Heart left ventricle (tissue), 16 donors: ENCODE data around the gene GRM1. TPM values are rescaled to one million over a fixed set of nuclear protein-coding genes. Genes with fewer than 3 reads are reported as not detected.

ENCODE experiments used
- ATAC-seq, 4 donors: fragments of 200-7000 bp; cut with Tn5 transposase; one replicate each; pipeline ENCODE4 v1.9.1; 2020 to 2022; ENCODE audit warnings: moderate library complexity in 4 of 4, mild to moderate bottlenecking in 3 of 4, moderate number of reproducible peaks in 1 of 4
- DNase-seq, 5 donors: peaks; one replicate each; pipeline ENCODE4 v3.0.0-alpha.2; 2020
- H3K27ac ChIP-seq, 12 donors: fragments of 200-600 bp; sonication (generic) in 4 of 12; one replicate each; pipeline versions ENCODE4 v1.5.0 to v1.8.0; 2016 to 2022; ENCODE audit warnings: mild to moderate bottlenecking in 2 of 12
- H3K27me3 ChIP-seq, 9 donors: fragments of 200-600 bp; sonication (generic) in 2 of 9; one replicate each; pipeline versions ENCODE4 v1.5.1 to v1.8.0; 2016 to 2022; ENCODE audit warnings: mild to moderate bottlenecking in 3 of 9
- H3K36me3 ChIP-seq, 9 donors: fragments of 200-600 bp; sonication (generic) in 2 of 9; one replicate each; pipeline versions ENCODE4 v1.5.0 to v1.8.0; 2018 to 2022; ENCODE audit warnings: mild to moderate bottlenecking in 2 of 9
- H3K4me1 ChIP-seq, 12 donors: fragments of 200-600 bp; sonication (generic) in 4 of 12; one replicate each; pipeline versions ENCODE4 v1.5.0 to v1.8.0; 2016 to 2022; ENCODE audit warnings: mild to moderate bottlenecking in 3 of 12
- H3K4me3 ChIP-seq, 12 donors: fragments of 200-600 bp; sonication (generic) in 4 of 12; one replicate each; pipeline versions ENCODE4 v1.5.0 to v1.8.0; 2017 to 2022; ENCODE audit warnings: mild to moderate bottlenecking in 9 of 12, moderate library complexity in 4 of 12
- H3K9me3 ChIP-seq, 12 donors: fragments of 200-600 bp; sonication (generic) in 4 of 12; one replicate each; pipeline versions ENCODE4 v1.5.0 to v1.8.0; 2016 to 2022; ENCODE audit warnings: mild to moderate bottlenecking in 1 of 12
- CTCF ChIP-seq, 12 donors: fragments of 200-600 bp; sonication (generic) in 4 of 12; IDR thresholded peaks; one replicate each; pipeline versions ENCODE4 v1.5.0 to v1.8.0; 2018 to 2022; ENCODE audit warnings: antibody characterized with exemption in 12 of 12, mild to moderate bottlenecking in 5 of 12
- POLR2A ChIP-seq, 2 donors: fragments of 450-650 bp; IDR thresholded peaks; one replicate each; pipeline ENCODE4 v1.6.1; 2017; ENCODE audit warnings: antibody characterized with exemption in 2 of 2, mild to moderate bottlenecking in 2 of 2, moderate library complexity in 2 of 2
- WGBS, 4 donors: extraction: QIAGEN DNeasy Blood & Tissue Kit in 2 of 4; methylation state at CpG; one replicate each; pipeline versions ENCODE4 v1.1.5 to v1.1.7; 2013 to 2018; 5-methylcytosine and 5-hydroxymethylcytosine counted together
- intact Hi-C, 10 donors: fragments of 100-400 bp; cut with DNase I; formaldehyde crosslinking; loops; one replicate each; pipeline versions ENCODE4 v1.11.1 to v1.14.2; 2022
- polyA plus RNA-seq, 2 donors: library from polyadenylated mRNA; stranded (reverse); fragments of 200-250 nt; gene quantifications; one replicate each; pipeline ENCODE4 v1.2.3, GENCODE V29; 2013
- total RNA-seq, 9 donors: library from RNA; depleted of rRNA in 2 of 9; stranded (reverse); fragments of >200 nt in 2 of 9; fragmentation: NEBNext Ultra II Directional in 3 of 9; extraction: Animal tissue kit (Norgen Biotek cat#: 25700) in 3 of 9; gene quantifications; one replicate each; pipeline versions ENCODE4 v1.1.0 to v1.2.4, GENCODE V29; 2016 to 2023
- donor health status: ischemic (EF 13 %, LVEDD 7.1; RV severe dilation, severe dysfunction).
- donor health status: healthy with polysubstance abuse.
- donor health status: DM: no; HTN: yes; CAD: no.
- donor health status: DM: no; HTN: no; CAD: no.
- donor health status: ischemic (EF 25% LVEDD 6.9; RV normal size, moderate dysfunction).
- donor health status: ischemic (EF 25% LVEDD 5.7; RV mildly dilated, moderate dysfunction).
- donor health status: healthy.
- donor health status: DM: yes; HTN: yes; CAD: no.
- donor health status: ischemic (EF 35%, LVEDD 5.7; RV mildly dilated, moderate dysfunction).
- donor health status: nonischemic (EF 11% LVEDD 7.7; RV severe dilation, severe dysfunction).
- donor health status: DM: yes; HTN: yes; CAD: no.
- donor health status: PGD.
- donor health status: ischemic (EF 29% LVEDD 5.4; RV normal size, mild dysfunction).
- donor health status: nonischemic (EF 23%, LVEDD 6.1; RV moderate dilation, normal function).

The GRM1 gene
- total and polyA plus RNA-seq, 11 donors = 0.62 to 6.9 (median 4.7) TPM

DNA sequence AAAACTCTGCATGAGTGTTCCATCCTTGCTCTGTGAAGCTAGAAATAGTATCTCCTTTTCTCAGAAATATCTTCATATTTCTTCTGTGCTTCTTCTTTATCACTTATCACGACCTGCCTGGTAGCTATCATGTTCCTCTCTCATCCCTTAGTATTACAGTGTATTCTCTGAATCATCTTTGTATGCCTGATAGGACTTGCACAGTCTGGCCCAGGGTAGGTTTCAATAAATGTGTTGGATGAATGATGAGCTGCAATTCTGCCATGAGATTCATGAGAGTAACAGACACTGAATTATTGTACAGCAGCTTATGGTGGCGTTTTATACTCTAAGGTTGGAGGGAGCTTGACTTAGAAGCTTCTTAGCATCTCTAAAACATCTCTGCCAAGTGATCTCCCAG, 66.6 kb downstream of the GRM1 start:
- Histone ChIP-seq H3K36me3 (no peaks in the 10 kb centered on the region), H3K4me1 (no peaks in the 10 kb centered on the region), H3K27me3 (no peaks in the 10 kb centered on the region), H3K9me3 (no peaks in the 10 kb centered on the region), H3K4me3 (no peak overlapping the region), H3K27ac (no peak overlapping the region)
- 45 to 55% (median 47%) methylated on average over 2 of the region's 2 CpGs for WGBS, 4 donors
- ATAC-seq (no peak), DNase-seq (no peak)
- no peak for TF ChIP-seq CTCF (IDR thresholded peaks at IDR 0.05)
- no peak for TF ChIP-seq POLR2A (IDR thresholded peaks at IDR 0.05)
- intact Hi-C loops = no loop called here

DNA sequence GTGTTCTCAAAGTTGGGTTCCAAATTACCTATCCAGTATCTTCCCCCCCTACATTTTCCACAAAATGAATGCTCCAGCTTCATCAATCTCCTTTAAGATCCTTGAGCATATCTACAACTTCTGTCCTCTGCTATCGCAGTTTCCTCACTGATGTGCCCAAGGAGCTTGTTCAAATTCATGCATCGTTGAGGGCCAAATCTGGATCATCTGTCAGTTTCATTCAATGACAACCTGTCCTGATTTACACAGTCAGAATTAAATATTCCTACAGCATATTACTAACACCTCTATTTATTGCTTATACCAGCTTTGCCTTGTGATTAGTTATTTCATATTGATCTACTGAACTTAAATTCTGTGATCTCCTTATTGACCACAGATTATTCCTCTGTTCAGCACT, 68.7 kb downstream of the GRM1 start:
- Histone ChIP-seq H3K36me3 (no peaks in the 10 kb centered on the region), H3K4me1 (no peaks in the 10 kb centered on the region), H3K27ac (no peak overlapping the region), H3K9me3 (no peaks in the 10 kb centered on the region), H3K4me3 (no peak overlapping the region), H3K27me3 (no peaks in the 10 kb centered on the region)
- TF ChIP-seq CTCF (IDR thresholded peaks at IDR 0.05) (no peak), POLR2A (IDR thresholded peaks at IDR 0.05) (no peak)
- no peak for DNase-seq
- 89 to 93% (median 91%) methylated on average over 2 of the region's 2 CpGs for WGBS, 4 donors
- intact Hi-C loops = no loop called here
- ATAC-seq = no peak

DNA sequence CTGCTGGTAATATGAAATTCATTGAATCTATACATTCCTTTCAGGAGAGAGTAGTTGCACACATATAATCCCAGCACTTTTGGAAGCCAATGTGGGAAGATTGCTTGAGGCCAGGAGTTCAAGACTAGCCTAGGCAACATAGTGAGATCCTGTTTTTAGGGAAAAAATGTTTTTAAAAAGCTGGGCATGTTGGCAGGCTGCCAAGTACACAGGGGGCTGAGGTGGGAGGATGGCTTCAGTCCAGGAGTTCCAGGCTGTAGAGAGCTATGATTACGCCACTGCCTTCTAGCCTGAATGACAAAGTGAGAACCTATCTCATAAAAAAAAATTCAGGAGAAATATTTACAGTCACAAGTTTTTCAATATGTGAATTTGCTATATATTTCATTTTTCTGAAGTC, 71.9 kb downstream of the GRM1 start:
- no peaks in the 10 kb centered on the region for H3K9me3 ChIP-seq
- intact Hi-C loops = no loop called here
- ATAC-seq (no peak), DNase-seq (no peak)
- no peak overlapping the region for H3K27ac ChIP-seq
- 81 to 93% (median 87%) methylated on average over 1 of the region's 1 CpG for WGBS, 4 donors
- H3K27me3 ChIP-seq = no peaks in the 10 kb centered on the region
- no peaks in the 10 kb centered on the region for H3K4me1 ChIP-seq
- H3K36me3 ChIP-seq = no peaks in the 10 kb centered on the region
- no peak overlapping the region for H3K4me3 ChIP-seq
- TF ChIP-seq CTCF (IDR thresholded peaks at IDR 0.05) (no peak), POLR2A (IDR thresholded peaks at IDR 0.05) (no peak)

DNA sequence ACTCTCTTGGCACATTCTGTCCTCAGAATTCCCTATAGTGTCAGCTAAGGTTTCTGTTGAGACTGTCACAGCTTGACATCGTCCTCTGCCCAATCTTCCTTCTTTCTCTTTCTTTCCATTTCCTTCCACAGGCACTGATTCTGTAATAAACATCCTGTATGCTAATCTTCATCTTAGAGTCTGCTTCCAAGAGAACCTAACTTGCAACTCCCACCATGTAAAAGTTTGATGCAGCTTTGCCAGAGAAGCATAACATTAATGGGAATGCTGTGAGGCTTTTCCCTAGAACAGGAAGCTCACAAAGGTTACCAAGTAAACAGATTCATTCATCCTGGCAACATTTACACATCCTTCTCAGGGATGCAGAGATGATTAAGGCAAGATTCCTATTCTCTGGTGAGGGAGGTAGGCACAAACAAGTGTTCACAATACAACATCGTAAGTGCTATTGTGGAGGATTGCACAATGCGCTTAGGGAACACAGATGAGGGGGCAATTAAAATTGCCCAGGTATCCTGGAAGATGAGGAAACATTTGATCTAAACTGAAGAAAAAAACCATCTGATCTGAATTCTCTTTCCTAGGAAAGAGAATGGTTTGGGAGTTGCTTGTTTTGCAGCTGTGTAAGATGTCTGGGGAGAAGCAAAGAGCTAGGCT, 74.7 kb downstream of the GRM1 start:
- DNase-seq (no peak), ATAC-seq (no peak)
- 64 to 77% (median 71%) methylated on average over 3 of the region's 3 CpGs for WGBS, 4 donors
- TF ChIP-seq POLR2A (IDR thresholded peaks at IDR 0.05) (no peak), CTCF (IDR thresholded peaks at IDR 0.05) (no peak)
- no peak overlapping the region for H3K27ac ChIP-seq
- intact Hi-C loops = no loop called here
- no peaks in the 10 kb centered on the region for H3K27me3 ChIP-seq
- H3K4me1 ChIP-seq = peaks cover 0 to 9% (median 0%) of the 10 kb centered on the region in 12 donors
- H3K4me3 ChIP-seq = no peak overlapping the region
- H3K36me3 ChIP-seq = no peaks in the 10 kb centered on the region
- H3K9me3 ChIP-seq = peaks cover 0 to 3% (median 0%) of the 10 kb centered on the region in 12 donors
